NT2/D1 (cell line): Measurements from ENCODE around the gene TMEM225B.
A peak's percentile ranks its signal among the peaks of the same experiment; 100 is the strongest.
"Not testable (repeated sequence)": the region's sequence is repeated elsewhere in the genome, so short reads cannot be mapped to it uniquely, and the experiment has no call there.

ENCODE experiments used
- DNase-seq: peaks from one replicate; pipeline ENCODE4 v3.0.0-alpha.2; 2011; ENCODE audit warnings: low read depth, low spot score
- H3K27me3 ChIP-seq: 2 replicates; pipeline ENCODE4 v1.6.0; 2011; ENCODE audit warnings: mild to moderate bottlenecking; ENCODE audit not compliant: insufficient read length, insufficient read depth
- H3K36me3 ChIP-seq: 2 replicates; pipeline ENCODE4 v1.6.1; 2011; ENCODE audit warnings: mild to moderate bottlenecking, low read length, mixed read lengths; ENCODE audit not compliant: insufficient read depth, insufficient read length
- H3K4me1 ChIP-seq: 2 replicates; pipeline ENCODE4 v1.5.1; 2011; ENCODE audit not compliant: insufficient read depth, insufficient read length
- H3K4me3 ChIP-seq: 2 replicates; pipeline ENCODE4 v1.5.1; 2011; ENCODE audit warnings: low read depth; ENCODE audit not compliant: insufficient read length
- H3K9ac ChIP-seq: 2 replicates; pipeline ENCODE4 v1.6.0; 2011; ENCODE audit warnings: low read depth; ENCODE audit not compliant: insufficient read length
- H3K9me3 ChIP-seq: 2 replicates; pipeline ENCODE4 v1.5.1; 2011; ENCODE audit warnings: mild to moderate bottlenecking, low read length; ENCODE audit not compliant: insufficient read depth
- SUZ12 ChIP-seq: IDR thresholded peaks from 2 replicates; pipeline ENCODE4 v1.6.1; 2011; ENCODE audit not compliant: insufficient read length, insufficient read depth; ENCODE audit errors: extremely low read depth
- YY1 ChIP-seq: IDR thresholded peaks from 2 replicates; pipeline ENCODE4 v1.6.1; 2011; ENCODE audit not compliant: insufficient read length, insufficient read depth
- ZNF274 ChIP-seq: IDR thresholded peaks from 2 replicates; pipeline ENCODE4 v1.6.1; 2011; ENCODE audit warnings: mild to moderate bottlenecking, low read depth, low read length

Gene TMEM225B

GRCh38 chr7:99597762-99598501 lies at the start of gene TMEM225B:
TSS of gene TMEM225B (plus strand) at chr7:99598267. CDS start at chr7:99604389, 6,122 bp downstream.
- Histone ChIP-seq H3K27me3 (no peaks in the 10 kb centered on the region), H3K36me3 (no peaks in the 10 kb centered on the region), H3K9me3 (no peaks in the 10 kb centered on the region), H3K9ac (no peak within 1 kb of the TSS), H3K4me1 (no peaks in the 10 kb centered on the region), H3K4me3 (no peak within 1 kb of the TSS)
- no peak for DNase-seq
- no peak for TF ChIP-seq YY1
- TF ChIP-seq ZNF274: no peak
- TF ChIP-seq SUZ12: no peak

- not testable (repeated sequence) for H3K4me3 ChIP-seq, H3K27me3 ChIP-seq
These were observed 48.5 kb upstream of the TMEM225B start for GRCh38 chr7:99549545-99549944.

GRCh38 chr7:99551334-99551733 lies 46.7 kb upstream of the TMEM225B start:
- H3K27me3 ChIP-seq: no peaks in the 10 kb centered on the region
- H3K9me3 ChIP-seq: no peaks in the 10 kb centered on the region
- TF ChIP-seq SUZ12 (no peak), YY1 (no peak), ZNF274 (no peak)
- no peaks in the 10 kb centered on the region for H3K4me1 ChIP-seq
- DNase-seq: no peak
- H3K4me3 ChIP-seq: peak overlapping the region; percentile 96
- H3K9ac ChIP-seq: peak overlapping the region; percentile 98
- peaks cover 35% of the 10 kb centered on the region for H3K36me3 ChIP-seq

More at GRCh38 chr7:99549545-99549944, 48.5 kb upstream of the TMEM225B start:
- peaks cover 26% of the 10 kb centered on the region for H3K36me3 ChIP-seq
- not testable (repeated sequence) for H3K9ac ChIP-seq, H3K4me1 ChIP-seq, DNase-seq, H3K9me3 ChIP-seq

- H3K4me1 ChIP-seq: no peaks in the 10 kb centered on the region
- H3K36me3 ChIP-seq: peaks cover 37% of the 10 kb centered on the region
- DNase-seq: peak; percentile 92
- no peaks in the 10 kb centered on the region for H3K27me3 ChIP-seq
- no peaks in the 10 kb centered on the region for H3K9me3 ChIP-seq
- peak within 1 kb of the TSS; percentile 98 for H3K9ac ChIP-seq
- peak within 1 kb of the TSS; percentile 96 for H3K4me3 ChIP-seq
- TF ChIP-seq SUZ12 (no peak), YY1 (no peak)
These were observed 46.2 kb upstream of the TMEM225B start, which contains the start of gene FAM200A for GRCh38 chr7:99551767-99552463. TSS of gene FAM200A (minus strand) at chr7:99552114. CDS start at chr7:99548407, 3,707 bp downstream.

GRCh38 chr7:99553039-99553438 lies 45.0 kb upstream of the TMEM225B start:
- no peak overlapping the region for H3K9ac ChIP-seq
- TF ChIP-seq SUZ12 (no peak), ZNF274 (no peak), YY1 (no peak)
- H3K27me3 ChIP-seq: no peaks in the 10 kb centered on the region
- no peaks in the 10 kb centered on the region for H3K9me3 ChIP-seq
- DNase-seq: no peak
- peaks cover 34% of the 10 kb centered on the region for H3K36me3 ChIP-seq
- H3K4me1 ChIP-seq: no peaks in the 10 kb centered on the region
- no peak overlapping the region for H3K4me3 ChIP-seq

GRCh38 chr7:99554939-99555338 lies 43.1 kb upstream of the TMEM225B start:
- Histone ChIP-seq H3K4me3 (no peak overlapping the region), H3K36me3 (peaks cover 29% of the 10 kb centered on the region), H3K4me1 (no peaks in the 10 kb centered on the region), H3K9ac (no peak overlapping the region), H3K9me3 (no peaks in the 10 kb centered on the region), H3K27me3 (no peaks in the 10 kb centered on the region)
- TF ChIP-seq YY1 (no peak), SUZ12 (no peak), ZNF274 (no peak)
- no peak for DNase-seq

- peaks cover 2% of the 10 kb centered on the region for H3K4me1 ChIP-seq
- peak overlapping the region; percentile 96 for H3K4me3 ChIP-seq
- peak overlapping the region; percentile 100 for H3K9ac ChIP-seq
- no peak for DNase-seq
- peaks cover 51% of the 10 kb centered on the region for H3K36me3 ChIP-seq
- no peaks in the 10 kb centered on the region for H3K27me3 ChIP-seq
- H3K9me3 ChIP-seq: no peaks in the 10 kb centered on the region
- TF ChIP-seq ZNF274: no peak
- no peak for TF ChIP-seq SUZ12
These were observed 40.9 kb upstream of the TMEM225B start for GRCh38 chr7:99557196-99557607.
